ENCODE results near the gene IQCK.
"Not testable (repeated sequence)": the region's sequence is repeated elsewhere in the genome, so short reads cannot be mapped to it uniquely, and the experiment has no call there.

Gene IQCK

DNA sequence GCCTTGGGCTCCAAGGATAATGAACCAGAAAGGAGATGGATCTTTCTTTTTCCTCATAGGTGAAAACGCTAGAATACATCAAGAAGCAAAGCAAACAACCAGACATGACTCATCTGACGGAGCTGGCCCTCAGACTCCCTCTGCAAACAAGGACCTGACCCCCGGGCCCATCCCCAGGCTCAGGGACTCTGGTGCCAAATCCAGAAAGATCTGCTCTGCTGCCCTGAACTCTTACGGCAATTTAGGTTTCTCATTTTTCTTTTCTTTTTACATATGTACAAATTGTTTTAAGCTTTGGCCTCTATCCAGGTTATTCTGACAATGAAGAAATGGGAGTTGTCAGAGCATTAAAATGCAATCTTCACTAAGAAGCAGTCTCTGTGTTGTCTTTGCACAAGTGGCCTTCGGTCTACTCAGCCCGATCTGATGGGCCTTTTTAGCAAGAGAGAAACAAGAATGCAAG lies 17.7 kb upstream of the IQCK start:
- FAIRE-seq = no peak

- FAIRE-seq = no peak
These were observed 17.0 kb upstream of the IQCK start for GRCh38 chr16:19701091-19701490.

DNA sequence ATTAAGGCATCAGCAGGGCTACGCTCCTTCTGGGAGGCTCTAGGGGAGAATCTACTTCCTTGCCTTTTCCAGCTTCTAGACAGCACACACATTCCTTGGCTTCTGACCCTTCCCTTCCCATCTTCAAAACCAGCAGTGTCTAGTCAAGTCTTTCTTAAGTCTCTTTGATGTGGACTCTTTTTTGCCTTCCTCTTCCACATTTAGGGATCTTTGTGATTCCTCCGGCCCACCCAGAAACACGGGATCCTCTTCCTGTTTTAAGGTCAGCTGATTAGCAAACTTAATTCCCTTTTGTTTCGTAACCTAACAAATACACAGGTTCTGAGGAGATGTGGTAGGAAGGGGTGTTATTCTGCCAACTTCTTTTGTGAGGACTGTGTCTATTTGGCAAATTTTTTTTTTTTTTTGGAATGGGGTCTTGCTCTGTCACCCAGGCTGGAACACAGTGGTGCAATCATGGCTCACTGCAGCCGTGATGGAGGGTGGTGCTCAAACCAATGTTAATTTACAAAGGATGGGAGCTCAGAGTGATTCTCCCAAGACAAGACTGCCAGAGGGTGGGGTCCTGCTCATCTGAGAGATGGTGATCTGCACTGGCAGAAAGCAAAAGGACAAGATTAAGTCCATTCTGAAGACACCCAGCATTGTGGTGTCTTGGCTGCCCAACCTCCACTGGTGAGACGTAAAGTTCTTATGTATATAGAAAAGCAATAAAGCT lies 14.7 kb upstream of the IQCK start:
- FAIRE-seq = no peak

- no peak for FAIRE-seq
These were observed 13.5 kb upstream of the IQCK start for GRCh38 chr16:19704321-19705145.

DNA sequence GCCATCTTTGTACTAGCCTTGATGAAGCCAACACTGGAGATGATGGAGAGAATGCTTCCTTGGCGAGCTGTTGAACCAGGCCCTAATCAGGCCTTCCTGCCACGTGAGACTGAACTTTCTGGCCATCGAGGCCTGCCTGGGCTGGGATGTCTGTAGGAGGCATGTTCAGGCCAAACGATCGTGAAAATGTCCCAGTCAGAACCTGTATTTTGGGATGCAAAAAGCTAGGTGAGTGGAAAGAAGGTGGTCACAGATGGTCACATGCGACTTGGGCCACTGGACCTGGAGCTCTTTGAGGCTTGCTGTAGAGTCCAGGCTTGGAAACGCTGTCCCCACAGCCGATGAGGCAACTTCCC lies 12.9 kb upstream of the IQCK start:
- FAIRE-seq = no peak

GRCh38 chr16:19705843-19706242 lies 12.2 kb upstream of the IQCK start:
- no peak for FAIRE-seq

DNA sequence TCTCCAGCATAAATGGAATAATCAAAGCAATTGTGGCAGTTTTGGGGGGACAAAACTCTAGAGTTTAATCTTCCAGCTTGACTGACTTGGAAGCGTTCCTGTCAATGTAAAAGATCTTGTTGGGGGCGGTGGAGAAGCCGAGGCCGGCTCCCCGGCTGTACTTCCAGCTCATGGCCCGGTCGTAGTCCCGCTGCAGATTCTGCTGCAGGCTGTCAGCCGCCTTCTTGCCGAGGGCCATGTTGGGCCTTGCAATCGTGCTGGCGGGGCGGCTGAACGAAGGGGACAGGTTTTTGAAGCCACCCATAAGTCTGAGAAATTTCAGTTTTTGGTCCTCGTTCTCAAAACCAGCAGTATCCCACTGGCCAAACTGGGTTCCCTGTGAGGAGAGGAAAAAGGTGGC lies 11.2 kb upstream of the IQCK start:
- no peak for FAIRE-seq

DNA sequence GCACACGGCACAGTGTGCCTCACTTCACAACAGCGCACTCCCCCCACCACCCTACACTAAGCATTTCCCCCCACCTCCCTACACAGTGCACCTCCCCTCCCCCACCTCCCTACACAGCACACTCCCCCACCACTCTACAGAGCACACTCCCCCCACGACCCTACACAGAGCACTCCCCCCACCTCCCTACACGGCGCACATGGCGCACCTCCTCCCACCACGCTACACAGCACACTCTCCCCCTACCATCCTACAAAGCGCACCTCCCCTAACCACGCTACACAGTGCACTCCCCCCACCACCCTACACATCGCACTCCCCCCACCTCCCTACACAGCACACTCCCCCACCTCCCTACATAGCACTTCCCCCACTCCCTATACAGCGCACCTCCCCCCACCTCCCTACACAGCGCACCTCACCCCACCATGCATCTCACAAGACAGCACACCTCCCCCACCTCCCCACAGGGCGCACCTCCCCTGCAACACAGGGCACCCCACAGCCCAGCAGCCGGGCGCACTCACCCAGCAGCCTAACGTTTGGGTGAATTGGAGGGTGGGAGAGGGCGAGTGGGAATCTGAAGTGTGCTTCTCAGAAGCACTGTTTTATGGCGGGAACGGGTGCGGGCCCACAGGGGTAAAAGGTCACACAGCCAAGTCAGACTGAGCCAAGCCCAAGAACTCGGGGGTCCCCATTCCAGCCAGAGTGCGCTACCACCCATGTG lies 10.3 kb upstream of the IQCK start:
- FAIRE-seq = no peak

GRCh38 chr16:19708296-19709205 lies 9.5 kb upstream of the IQCK start:
- FAIRE-seq = no peak

GRCh38 chr16:19709381-19710136 lies 8.5 kb upstream of the IQCK start:
- FAIRE-seq = no peak

DNA sequence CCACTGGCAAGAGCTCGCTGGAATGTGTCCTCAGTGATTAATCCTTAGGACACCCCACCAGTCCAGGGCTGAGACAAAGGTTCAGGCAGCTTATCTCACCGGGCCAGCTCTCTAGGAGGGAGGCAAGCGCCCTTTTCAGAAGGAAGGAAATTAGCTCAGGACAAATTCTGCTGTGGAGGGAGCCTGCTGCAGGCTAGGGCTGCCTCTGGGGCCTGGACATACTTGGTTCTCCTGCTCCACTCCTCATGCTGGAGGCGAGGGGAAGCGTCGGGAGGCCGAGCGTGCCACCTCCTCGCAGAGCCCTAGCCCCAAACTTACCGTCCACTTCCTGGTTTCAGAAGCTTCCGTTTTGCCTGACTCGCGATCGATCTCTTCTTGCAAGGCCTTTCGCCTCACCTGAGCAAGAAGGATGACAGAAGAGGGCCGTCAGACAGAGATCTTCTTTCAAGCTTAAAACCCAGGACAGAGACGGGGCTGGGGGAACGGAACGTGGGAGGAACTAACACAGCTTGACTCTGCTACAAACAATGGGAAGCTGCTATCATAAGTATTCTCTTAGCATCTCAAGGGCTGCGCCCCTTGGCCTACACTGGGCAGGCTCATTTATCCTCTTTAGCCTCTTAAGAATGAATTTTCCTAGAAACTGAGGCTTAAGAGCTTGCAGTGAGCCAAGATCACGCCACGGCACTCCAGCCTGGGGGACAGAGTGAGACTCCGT lies 7.7 kb upstream of the IQCK start:
- FAIRE-seq = no peak

DNA sequence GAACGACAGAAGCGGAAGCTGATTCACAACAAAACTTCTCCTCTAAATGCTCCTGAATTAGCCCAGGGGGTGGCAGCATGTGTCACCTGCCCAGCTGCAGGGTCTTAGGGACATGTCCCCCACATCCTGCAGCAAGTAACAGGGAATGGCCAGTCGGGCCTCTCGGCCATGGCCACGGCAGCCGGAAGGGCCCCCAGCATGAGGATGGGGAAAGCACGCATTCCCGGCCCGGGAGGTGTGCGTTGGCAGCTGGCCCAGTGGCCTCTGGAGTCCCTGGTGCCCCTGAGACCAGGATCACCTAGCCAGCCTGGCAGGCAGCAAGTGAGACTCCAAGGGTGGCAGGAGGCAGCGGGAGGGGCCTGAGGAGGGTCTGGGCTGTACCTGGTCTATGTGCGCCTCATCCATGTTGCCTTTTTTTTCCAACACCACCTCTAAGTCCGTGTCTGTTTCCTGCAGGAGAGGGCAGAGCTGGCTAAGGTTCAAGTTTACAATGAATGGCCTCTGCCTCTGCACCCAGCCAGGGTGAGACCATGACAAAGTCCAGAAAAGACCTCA lies 7.0 kb upstream of the IQCK start:
- no peak for FAIRE-seq

GRCh38 chr16:19711643-19712042 lies 6.4 kb upstream of the IQCK start:
- no peak for FAIRE-seq

GRCh38 chr16:19712418-19713058 lies 5.5 kb upstream of the IQCK start:
- no peak for FAIRE-seq

- no peak for FAIRE-seq
These were observed 4.4 kb upstream of the IQCK start for GRCh38 chr16:19713697-19714096.

GRCh38 chr16:19715566-19715965 lies 2.5 kb upstream of the IQCK start:
- no peak for FAIRE-seq

DNA sequence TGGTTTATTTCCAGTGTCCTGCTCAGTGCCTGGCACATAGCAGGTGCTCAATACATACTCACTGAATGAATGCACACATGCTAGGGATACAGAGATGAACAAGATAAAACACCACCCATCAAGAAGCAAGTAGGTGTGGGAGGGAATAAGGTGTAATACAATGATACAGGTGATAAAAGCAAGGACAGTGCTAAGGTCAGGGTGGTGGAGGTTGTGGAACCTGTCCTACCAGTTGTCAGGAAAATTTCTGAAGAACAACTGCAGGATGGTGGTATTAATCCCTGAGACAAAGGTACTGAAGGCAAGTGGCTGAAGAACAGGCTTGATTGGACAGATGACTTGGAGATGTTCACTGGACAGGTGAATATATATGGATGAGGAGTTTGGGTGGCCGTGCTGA lies 1.9 kb upstream of the IQCK start:
- no peak for FAIRE-seq

- not testable (repeated sequence) for FAIRE-seq
These were observed 1.3 kb upstream of the IQCK start for GRCh38 chr16:19716728-19717127.

DNA sequence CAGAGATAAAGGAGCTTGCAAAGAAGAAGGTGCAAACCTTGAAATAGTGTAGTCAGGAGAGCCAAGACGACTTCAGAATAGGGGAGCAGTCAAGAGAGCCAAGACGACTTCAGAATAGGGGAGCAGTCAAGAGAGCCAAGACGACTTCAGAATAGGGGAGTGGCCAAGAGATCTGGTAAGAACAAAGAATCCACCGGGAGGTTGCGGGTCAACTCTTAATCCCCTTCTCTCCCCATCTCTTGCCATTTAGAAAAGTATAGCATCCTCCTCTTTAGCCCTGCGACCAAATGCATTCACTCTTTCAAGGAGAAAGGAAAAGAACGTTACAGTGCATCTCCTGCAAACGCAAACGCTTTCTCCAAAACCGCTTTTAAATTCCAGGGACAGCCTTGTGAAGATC lies 757 bp upstream of the IQCK start:
- no peak for FAIRE-seq

- FAIRE-seq = no peak
These were observed 524 bp downstream of the IQCK start for GRCh38 chr16:19718624-19718965.
